HepG2 (cell line): ENCODE results near the gene NOC2L. TPM values are rescaled to one million over a fixed set of nuclear protein-coding genes. Genes with fewer than 3 reads are reported as not detected.

Experiments
- ATAC-seq: fragments of 200-7000 bp; cut with Tn5 transposase; 3 replicates; pipeline ENCODE4 v1.9.1; 2020; ENCODE audit warnings: mild to moderate bottlenecking, moderate library complexity
- BruUV-seq: library from RNA; stranded (reverse); fragments of 400-500 nt; replicated peaks from 2 replicates; lab custom pipeline; 2021; lab: Mats Ljungman, UMichigan
- CTCF ChIA-PET: fragments of 300-600 bp; formaldehyde crosslinking; extraction: SDS; loops from one replicate; lab custom pipeline; 2021; ENCODE audit warnings: low total read pairs, inconsistent platforms, low intra/inter-chr PET ratio; lab: Yijun Ruan, JAX
- POLR2A ChIA-PET: fragments of 350-600 bp; sonication (Branson Sonifier 250); formaldehyde crosslinking; loops from one replicate; lab custom pipeline; 2020; ENCODE audit warnings: antibody characterized with exemption, inconsistent platforms; lab: Yijun Ruan, JAX
- DNase-seq: peaks from one replicate; pipeline ENCODE4 v3.0.0-alpha.2; 2015; ENCODE audit warnings: low spot score
- FAIRE-seq: peaks from 3 replicates; lab custom pipeline; 2011; peaks lifted over from hg19 to GRCh38; lab: Jason Lieb, UNC
- H2AFZ ChIP-seq: one replicate; pipeline ENCODE4 v1.6.1; 2011; ENCODE audit warnings: low read length, inconsistent platforms
- H3K27ac ChIP-seq: fragments of 300-600 bp; 3 replicates; pipeline ENCODE4 v1.8.0; 2011; ENCODE audit warnings: mixed run types, mild to moderate bottlenecking, mixed read lengths, low read length, inconsistent platforms; ENCODE audit not compliant: insufficient read depth; ENCODE audit errors: extremely low read length
- H3K27me3 ChIP-seq, 2 experiments: fragments of 200-600 bp in 1 of 2; 2 replicates in 1 of 2; 3 replicates in 1 of 2; pipeline versions ENCODE4 v1.6.0 to v1.8.0; 2011; ENCODE audit warnings: low read length in 2 of 2, mild to moderate bottlenecking in 2 of 2, moderate library complexity in 2 of 2, inconsistent platforms in 1 of 2; ENCODE audit not compliant: insufficient read depth in 2 of 2, control insufficient read depth in 1 of 2
- H3K36me3 ChIP-seq, 2 experiments: fragments of 200-600 bp in 1 of 2; replicated peaks in 1 of 2; 2 replicates in 1 of 2; 3 replicates in 1 of 2; pipeline versions ENCODE4 v1.5.1 to v1.8.0; 2011; ENCODE audit warnings: low read length in 2 of 2, inconsistent platforms in 1 of 2; ENCODE audit not compliant: insufficient read depth in 2 of 2, control insufficient read depth in 1 of 2
- H3K4me1 ChIP-seq: 2 replicates; pipeline ENCODE4 v1.5.1; 2012; ENCODE audit warnings: low read length, inconsistent platforms; ENCODE audit not compliant: insufficient read depth
- H3K4me2 ChIP-seq: 2 replicates; pipeline ENCODE4 v1.6.0; 2011; ENCODE audit warnings: low read depth, low read length, inconsistent platforms
- H3K4me3 ChIP-seq, 3 experiments: fragments of 200-600 bp in 1 of 3; sonication (generic), shearing (Covaris generic) in 1 of 3; replicated peaks in 1 of 3; 2 replicates each; pipeline ENCODE4 v1.5.1; 2011 to 2016; ENCODE audit warnings: low read length in 3 of 3, inconsistent platforms in 2 of 3, low read depth in 2 of 3, mild to moderate bottlenecking in 2 of 3, control low read depth in 1 of 3, mixed read lengths in 1 of 3; ENCODE audit not compliant: insufficient read depth in 1 of 3
- H3K79me2 ChIP-seq: one replicate; pipeline ENCODE4 v1.6.1; 2011; ENCODE audit warnings: low read length, inconsistent platforms; ENCODE audit not compliant: insufficient read depth
- H3K9ac ChIP-seq: 2 replicates; pipeline ENCODE4 v1.6.0; 2011; ENCODE audit warnings: mild to moderate bottlenecking, low read depth, low read length, inconsistent platforms; ENCODE audit not compliant: insufficient read depth
- H3K9me3 ChIP-seq: 2 replicates; pipeline ENCODE4 v1.5.1; 2012; ENCODE audit warnings: mild to moderate bottlenecking, low read length
- H4K20me1 ChIP-seq: 2 replicates; pipeline ENCODE4 v1.6.0; 2011; ENCODE audit warnings: inconsistent platforms, mild to moderate bottlenecking, low read length, moderate library complexity; ENCODE audit not compliant: insufficient read depth
- CBX1 ChIP-seq: IDR thresholded peaks from one replicate; pipeline ENCODE4 v1.6.1; 2016; ENCODE audit warnings: antibody characterized with exemption, low read depth
- HOMEZ ChIP-seq: IDR thresholded peaks from 2 replicates; pipeline ENCODE4 v1.6.1; 2016; ENCODE audit warnings: low read depth
- RBFOX2 ChIP-seq: fragments of 200-400 bp; formaldehyde crosslinking; IDR thresholded peaks from 2 replicates; pipeline ENCODE4 v1.6.1; 2017; ENCODE audit warnings: low read depth, mild to moderate bottlenecking, low read length
- ZNF296 ChIP-seq: sonication (generic); formaldehyde crosslinking; conservative IDR thresholded peaks from 2 replicates; pipeline ENCODE4 v1.5.0; 2020; ENCODE audit warnings: mild to moderate bottlenecking, missing genetic modification reagents
- WGBS: methylation state at CpG from one replicate; pipeline ENCODE4 v1.1.6; 2017; ENCODE audit warnings: low lambda C conversion rate; 5-methylcytosine and 5-hydroxymethylcytosine counted together
- in situ Hi-C: cut with HindIII; loops from 2 replicates; pipeline ENCODE4 v1.10.0; 2017; ENCODE audit warnings: low pct_unique_long_range_greater_than_20kb; ENCODE audit not compliant: extremely low pct_ligation_motif_present
- intact Hi-C: fragments of 100-400 bp; cut with micrococcal nuclease; formaldehyde crosslinking; loops from one replicate; pipeline ENCODE4 v1.10.0; 2022; ENCODE audit not compliant: unreplicated experiment
- polyA plus RNA-seq, 8 experiments: library from polyadenylated mRNA; depleted of rRNA in 3 of 8; stranded (reverse) in 7 of 8; unstranded in 1 of 8; fragments of >200 nt; fragmentation: Illumina TruSeq in 4 of 8; extraction: Trizol in 4 of 8; gene quantifications; 2 replicates each; pipeline versions ENCODE4 v1.2.1 to v1.2.3, GENCODE V29; 2011 to 2016; ENCODE audit warnings: low read depth in 4 of 8, missing spikeins in 1 of 8, mixed read lengths in 1 of 8; ENCODE audit not compliant: insufficient read depth in 1 of 8
- total RNA-seq, 5 experiments: library from RNA; depleted of rRNA; stranded (reverse); fragments of >200 nt; fragmentation: Illumina TruSeq; extraction: Trizol; gene quantifications; 2 replicates each; pipeline ENCODE4 v1.2.3, GENCODE V29; 2016; ENCODE audit warnings: low read depth in 1 of 5

Gene NOC2L
- total and polyA plus RNA-seq, 2 of the 13 experiments (the other 11 are each of a cell fraction or from before 2014, with no cell fraction given), result 32.0 to 103 TPM

- no peak overlapping the region for H3K4me2 ChIP-seq
- CTCF ChIA-PET, result no interaction called here
- no peak for ATAC-seq
- H3K9ac ChIP-seq, result no peak overlapping the region
- peaks cover 0 to 4% of the 10 kb centered on the region in 2 experiments; a peak in 1 of 5 replicates for H3K27me3 ChIP-seq
- intact Hi-C loops (no loop called here), in situ Hi-C loops (no loop called here)
- FAIRE-seq, result no peak
- no peak overlapping the region for H3K27ac ChIP-seq
- H3K36me3 ChIP-seq, result peaks cover 42 to 71% of the 10 kb centered on the region in 2 experiments
- H4K20me1 ChIP-seq, result peaks cover 17% of the 10 kb centered on the region
- H2AFZ ChIP-seq, result no peak overlapping the region
- peaks cover 11% of the 10 kb centered on the region for H3K4me1 ChIP-seq
- 97% methylated on average over 10 of the region's 13 CpGs for WGBS
- no peak for TF ChIP-seq HOMEZ (CRISPR knock-in tag)
- no peak for TF ChIP-seq ZNF296 (CRISPR knock-in tag)
- 0 out of 2 replicates have a peak, but pooled peaks have one; percentile 18 for TF ChIP-seq RBFOX2
- H3K4me3 ChIP-seq, result no peak overlapping the region
- no TSS peak for BruUV-seq
- H3K79me2 ChIP-seq, result peaks cover 21% of the 10 kb centered on the region
- DNase-seq, result no peak
- POLR2A ChIA-PET, result interaction anchor here (1.6 kb wide), 1 partner anchor 12 kb away, joined by 3 read pairs; no protein-coding TSS in a partner anchor
- H3K9me3 ChIP-seq, result no peaks in the 10 kb centered on the region
These were observed 4.1 kb downstream of the NOC2L start for GRCh38 chr1:954927-955326.

GRCh38 chr1:953524-954320 lies 5.3 kb downstream of the NOC2L start:
- no TSS peak for BruUV-seq
- no peak overlapping the region for H3K4me2 ChIP-seq
- peaks cover 15% of the 10 kb centered on the region for H4K20me1 ChIP-seq
- no peak overlapping the region for H2AFZ ChIP-seq
- H3K4me1 ChIP-seq, result peaks cover 11% of the 10 kb centered on the region
- no peaks in the 10 kb centered on the region for H3K9me3 ChIP-seq
- no peak overlapping the region for H3K9ac ChIP-seq
- in situ Hi-C loops, result no loop called here
- H3K27ac ChIP-seq, result no peak overlapping the region
- H3K4me3 ChIP-seq, result no peak overlapping the region
- CTCF ChIA-PET, result interaction anchor here (0.7 kb wide), 1 partner anchor 16 kb away, joined by 3 read pairs; no protein-coding TSS in a partner anchor
- peaks cover 0 to 4% of the 10 kb centered on the region in 2 experiments; a peak in 1 of 5 replicates for H3K27me3 ChIP-seq
- no peak for TF ChIP-seq CBX1
- peak; percentile 47; the same call in 1 of the 2 replicates for TF ChIP-seq RBFOX2
- TF ChIP-seq, all 625 proteins: peak for 1
- Histone ChIP-seq H3K36me3 (peaks cover 49 to 83% of the 10 kb centered on the region in 2 experiments), H3K79me2 (peaks cover 18% of the 10 kb centered on the region)
- ATAC-seq (no peak), FAIRE-seq (no peak), DNase-seq (no peak)
- intact Hi-C loops, result no loop called here
- POLR2A ChIA-PET, result interaction anchor here (1.6 kb wide), 1 partner anchor 13 kb away, joined by 3 read pairs; no protein-coding TSS in a partner anchor
- 84% methylated on average over 12 of the region's 32 CpGs for WGBS
